Measurements from ENCODE around the gene ECE1.

The ECE1 gene

DNA sequence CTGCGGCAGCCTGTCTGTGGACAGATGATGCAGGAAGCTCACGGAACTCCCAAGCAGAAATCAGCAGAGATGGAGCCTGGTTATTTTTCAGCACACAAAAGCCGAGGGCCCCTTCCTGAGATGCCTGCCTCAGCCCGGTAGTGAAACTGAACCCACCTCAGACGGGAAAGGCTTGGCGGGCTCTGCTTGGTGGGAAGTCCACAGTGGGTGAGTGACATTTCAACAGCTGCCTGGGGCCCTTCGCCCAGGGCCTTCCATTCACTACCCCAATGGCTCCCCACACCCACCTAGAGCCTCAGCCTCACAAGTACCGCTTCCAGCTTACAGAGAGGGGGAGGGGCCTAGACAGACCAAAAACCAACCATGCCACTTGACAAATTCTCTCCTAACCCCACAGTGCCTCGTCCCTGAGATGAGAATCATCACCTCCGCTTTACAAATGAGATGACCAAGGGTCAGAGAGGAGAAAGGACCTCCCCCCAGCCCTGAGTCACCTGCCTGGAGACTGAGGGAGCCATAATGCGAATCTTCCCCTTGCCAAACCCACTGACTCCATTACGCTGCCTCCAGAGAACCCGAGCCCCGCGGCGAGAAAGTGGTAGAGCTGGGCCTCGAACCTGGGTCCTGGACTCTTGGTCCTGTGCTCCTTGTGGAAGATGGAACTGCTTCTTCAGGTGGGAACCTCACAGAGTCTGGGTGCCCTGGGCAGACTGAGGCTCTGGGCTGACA is 3.4 kb upstream of the ECE1 start:
- TF ChIP-seq, protein P1, sequence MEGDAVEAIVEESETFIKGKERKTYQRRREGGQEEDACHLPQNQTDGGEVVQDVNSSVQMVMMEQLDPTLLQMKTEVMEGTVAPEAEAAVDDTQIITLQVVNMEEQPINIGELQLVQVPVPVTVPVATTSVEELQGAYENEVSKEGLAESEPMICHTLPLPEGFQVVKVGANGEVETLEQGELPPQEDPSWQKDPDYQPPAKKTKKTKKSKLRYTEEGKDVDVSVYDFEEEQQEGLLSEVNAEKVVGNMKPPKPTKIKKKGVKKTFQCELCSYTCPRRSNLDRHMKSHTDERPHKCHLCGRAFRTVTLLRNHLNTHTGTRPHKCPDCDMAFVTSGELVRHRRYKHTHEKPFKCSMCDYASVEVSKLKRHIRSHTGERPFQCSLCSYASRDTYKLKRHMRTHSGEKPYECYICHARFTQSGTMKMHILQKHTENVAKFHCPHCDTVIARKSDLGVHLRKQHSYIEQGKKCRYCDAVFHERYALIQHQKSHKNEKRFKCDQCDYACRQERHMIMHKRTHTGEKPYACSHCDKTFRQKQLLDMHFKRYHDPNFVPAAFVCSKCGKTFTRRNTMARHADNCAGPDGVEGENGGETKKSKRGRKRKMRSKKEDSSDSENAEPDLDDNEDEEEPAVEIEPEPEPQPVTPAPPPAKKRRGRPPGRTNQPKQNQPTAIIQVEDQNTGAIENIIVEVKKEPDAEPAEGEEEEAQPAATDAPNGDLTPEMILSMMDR (IDR thresholded peaks at IDR 0.05; ENCODE audit: low read depth, low read length): no peak
- no peak for DNase-seq (ENCODE audit: extremely low read depth, low read depth)

DNA sequence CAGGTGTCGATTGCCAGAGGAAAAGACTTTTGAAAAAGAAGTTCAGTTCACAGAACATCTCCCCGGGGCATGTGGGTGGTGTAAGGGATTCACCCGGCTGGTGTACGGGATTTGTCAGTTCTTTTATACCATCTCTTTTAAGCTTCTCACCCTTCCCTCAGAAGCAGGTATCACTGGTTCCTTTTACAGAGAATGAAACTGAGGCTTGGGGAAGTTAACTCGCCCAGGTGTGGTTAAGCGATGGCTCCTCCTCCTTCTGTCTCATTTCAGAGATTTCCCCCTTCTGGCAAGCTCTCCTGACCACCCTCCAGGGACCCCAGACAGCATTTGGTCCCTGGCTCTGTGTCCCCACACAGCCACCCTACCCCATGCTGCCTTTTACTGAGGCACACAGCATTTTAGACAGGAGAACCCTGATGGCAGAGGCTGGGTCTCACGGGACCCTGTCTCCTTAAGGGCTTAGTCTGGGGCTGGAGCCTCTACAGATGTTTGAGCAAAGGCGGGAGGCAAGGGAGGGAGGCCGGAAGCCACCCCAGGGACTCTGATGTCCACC is 2.8 kb upstream of the ECE1 start:
- no peak for DNase-seq (ENCODE audit: extremely low read depth, low read depth)
- TF ChIP-seq, protein P1 (IDR thresholded peaks at IDR 0.05; ENCODE audit: low read depth, low read length): no peak

DNA sequence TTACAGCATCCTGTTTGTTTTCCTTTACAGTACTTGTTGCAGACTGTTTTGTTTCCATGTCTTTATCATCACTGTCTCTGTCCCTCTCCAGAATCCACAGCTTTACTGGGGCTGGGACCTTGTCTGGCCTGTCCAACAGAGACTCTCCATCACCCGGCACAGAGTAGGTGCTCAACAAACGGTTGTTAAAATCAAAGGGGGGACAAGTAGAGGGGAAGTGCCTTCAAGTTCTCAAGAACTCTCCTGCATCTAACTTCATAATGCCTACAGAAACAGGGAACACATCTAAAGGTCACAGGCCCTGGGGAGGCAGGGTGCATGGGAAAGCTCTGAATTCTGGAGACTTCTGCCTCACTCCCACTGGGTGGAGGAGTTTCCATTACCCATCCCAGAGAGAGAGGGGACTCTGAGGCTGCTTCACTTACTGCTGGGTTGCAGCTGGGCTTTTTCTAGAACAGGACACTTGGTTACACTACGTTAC is 2.3 kb upstream of the ECE1 start:
- DNase-seq (ENCODE audit: extremely low read depth, low read depth): no peak
- TF ChIP-seq, protein P1 (IDR thresholded peaks at IDR 0.05; ENCODE audit: low read depth, low read length): no peak

DNA sequence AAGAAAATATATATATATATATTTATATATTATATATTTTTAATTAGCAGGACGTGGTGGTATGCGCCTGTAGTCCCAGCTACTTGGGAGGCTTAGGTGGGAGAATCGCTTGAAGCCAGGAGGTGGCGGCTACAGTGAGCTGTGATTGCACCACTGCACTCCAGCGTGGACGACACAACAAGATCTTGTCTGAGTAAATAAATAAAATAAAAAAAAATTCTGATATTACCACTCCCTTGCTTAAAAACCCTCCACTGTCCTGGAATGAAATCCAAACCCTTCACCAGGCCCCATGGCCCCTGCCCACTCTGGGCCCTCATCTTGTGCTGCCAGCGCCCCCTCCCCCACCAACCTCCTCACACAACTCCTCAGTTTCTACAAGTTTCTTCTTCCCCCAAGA is 1.7 kb upstream of the ECE1 start:
- TF ChIP-seq, protein P1 (IDR thresholded peaks at IDR 0.05; ENCODE audit: low read depth, low read length): no peak
- no peak for DNase-seq (ENCODE audit: extremely low read depth, low read depth)

DNA sequence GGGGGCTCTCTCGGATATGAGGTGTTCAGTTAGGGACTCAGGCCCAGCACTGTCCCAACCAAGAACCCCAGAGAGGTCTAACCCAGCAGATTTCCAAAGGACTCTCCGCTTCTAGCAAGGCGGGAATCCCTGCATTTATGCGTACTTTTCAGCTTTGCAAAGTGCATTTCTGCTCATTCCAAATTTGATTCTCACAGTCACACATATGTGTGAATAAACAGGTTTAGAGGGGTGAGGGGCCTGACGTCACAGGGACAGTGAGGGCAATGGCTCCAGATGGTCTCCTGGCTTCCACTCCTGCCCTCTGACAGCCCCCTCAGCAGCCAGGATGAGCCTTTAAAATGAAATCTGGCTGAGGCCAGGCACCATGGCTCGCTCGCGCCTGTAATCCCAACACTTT is 921 bp upstream of the ECE1 start:
- no peak for DNase-seq (ENCODE audit: extremely low read depth, low read depth)
- TF ChIP-seq, protein P1 (IDR thresholded peaks at IDR 0.05; ENCODE audit: low read depth, low read length): no peak

DNA sequence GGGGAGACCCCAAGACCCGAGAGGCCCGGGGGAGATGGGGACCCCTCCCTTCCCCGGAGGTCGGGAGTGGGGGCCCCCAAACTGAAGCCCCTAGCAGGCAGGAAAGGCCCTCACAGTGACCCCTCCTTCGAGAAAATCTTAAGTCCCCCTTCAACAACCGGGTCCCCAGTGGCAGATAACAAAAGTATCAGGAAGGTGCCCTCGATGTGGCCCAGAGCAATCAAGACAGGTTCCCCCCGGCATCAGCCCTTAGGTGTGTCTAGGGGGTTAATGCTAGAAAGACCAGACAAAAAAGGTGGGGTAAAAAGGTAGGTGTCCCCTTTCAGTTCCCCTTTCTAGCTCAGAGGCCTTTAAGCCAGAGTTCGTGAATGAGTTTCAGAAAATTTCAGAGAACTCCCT is 282 bp upstream of the ECE1 start:
- no peak for DNase-seq (ENCODE audit: extremely low read depth, low read depth)
- TF ChIP-seq, protein P1 (IDR thresholded peaks at IDR 0.05; ENCODE audit: low read depth, low read length): no peak

DNA sequence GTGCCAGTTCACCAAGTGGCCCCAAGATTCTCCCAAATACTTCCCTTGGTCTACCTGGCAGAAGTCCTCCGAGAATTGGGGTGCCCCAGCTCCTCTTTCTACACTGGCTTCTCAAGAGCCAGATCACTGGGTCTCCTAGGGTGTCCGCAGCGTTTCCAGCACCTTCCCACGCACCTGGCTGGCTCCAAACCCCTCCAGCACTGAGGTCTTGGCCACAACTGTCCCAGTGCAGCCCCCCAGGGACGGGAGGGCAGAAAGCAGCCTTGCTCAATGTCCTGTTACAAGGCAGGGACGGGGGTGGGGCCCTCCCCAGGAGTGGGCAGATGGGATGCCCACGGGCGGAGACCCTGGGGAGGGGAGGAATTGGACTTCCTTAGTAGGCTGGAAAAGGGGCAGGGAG is 1.1 kb downstream of the ECE1 start:
- DNase-seq (ENCODE audit: extremely low read depth, low read depth): no peak
- TF ChIP-seq, protein P1 (IDR thresholded peaks at IDR 0.05; ENCODE audit: low read depth, low read length): no peak
